Measurements from ENCODE around the gene HERC2.
"Not testable (repeated sequence)": the region's sequence is repeated elsewhere in the genome, so short reads cannot be mapped to it uniquely, and the experiment has no call there.

The HERC2 gene

DNA sequence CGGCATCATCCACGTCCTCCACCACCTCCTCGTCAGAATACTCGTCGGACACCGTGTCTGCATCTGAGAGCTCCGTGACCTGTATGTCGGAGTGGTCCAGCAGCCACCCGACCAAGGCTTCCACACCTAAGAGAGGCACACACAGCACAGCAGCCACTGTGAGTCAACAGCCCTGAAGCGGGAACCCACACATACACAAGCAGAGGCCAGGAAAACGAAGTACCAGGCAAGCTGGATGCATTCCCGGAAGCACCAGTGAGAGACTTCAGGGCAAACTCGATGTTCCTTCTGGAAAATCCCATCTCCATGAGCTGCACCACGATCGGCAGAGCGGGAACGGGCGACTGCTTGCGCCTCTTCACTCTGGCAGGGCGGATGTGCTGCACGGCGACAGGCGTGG is 119.9 kb downstream of the HERC2 start:
- 100% methylated on average over 1 of the region's 23 CpGs; no CpG with 5 or more reads in 1 of the 2 experiments for WGBS, 2 experiments (ENCODE audit: insufficient coverage in 2 of 2)
- H3K4me1 ChIP-seq (ENCODE audit: control insufficient read depth, insufficient read depth, low read length, poor library complexity, severe bottlenecking); H3K4me3 ChIP-seq (ENCODE audit: extremely low read depth, insufficient read depth, low read length, poor library complexity, severe bottlenecking); H3K9me3 ChIP-seq (ENCODE audit: control insufficient read depth, low read length); H3K27ac ChIP-seq (ENCODE audit: low read depth, low read length, severe bottlenecking): not testable (repeated sequence)
- H3K36me3 ChIP-seq (ENCODE audit: control insufficient read depth, insufficient read depth, low read length), result peaks cover 36% of the 10 kb centered on the region

DNA sequence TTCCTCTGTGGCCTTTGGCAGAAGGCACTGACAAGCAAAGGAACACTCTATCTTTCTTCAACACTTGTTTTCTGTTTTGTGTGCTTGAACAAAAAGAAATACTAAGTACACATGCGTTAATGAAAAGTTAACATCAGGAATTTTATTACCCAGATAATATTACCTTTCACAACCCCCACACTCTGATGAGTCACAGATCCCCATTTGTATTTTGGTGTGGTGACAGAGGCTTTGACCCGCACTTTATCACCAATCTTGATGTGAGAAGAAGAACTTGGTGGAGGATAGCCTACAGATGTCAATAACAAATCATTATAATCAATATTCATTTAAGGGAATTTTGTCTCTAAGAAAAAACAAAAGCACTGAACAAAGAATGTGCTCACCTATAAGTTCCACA is 123.8 kb downstream of the HERC2 start:
- not testable (repeated sequence) for H3K4me3 ChIP-seq (ENCODE audit: extremely low read depth, insufficient read depth, low read length, poor library complexity, severe bottlenecking); H3K9me3 ChIP-seq (ENCODE audit: control insufficient read depth, low read length); H3K4me1 ChIP-seq (ENCODE audit: control insufficient read depth, insufficient read depth, low read length, poor library complexity, severe bottlenecking); H3K27ac ChIP-seq (ENCODE audit: low read depth, low read length, severe bottlenecking)
- no CpG with 5 or more reads among the region's 2 CpGs for WGBS, 2 experiments (ENCODE audit: insufficient coverage in 2 of 2)
- H3K36me3 ChIP-seq (ENCODE audit: control insufficient read depth, insufficient read depth, low read length), result peaks cover 51% of the 10 kb centered on the region

DNA sequence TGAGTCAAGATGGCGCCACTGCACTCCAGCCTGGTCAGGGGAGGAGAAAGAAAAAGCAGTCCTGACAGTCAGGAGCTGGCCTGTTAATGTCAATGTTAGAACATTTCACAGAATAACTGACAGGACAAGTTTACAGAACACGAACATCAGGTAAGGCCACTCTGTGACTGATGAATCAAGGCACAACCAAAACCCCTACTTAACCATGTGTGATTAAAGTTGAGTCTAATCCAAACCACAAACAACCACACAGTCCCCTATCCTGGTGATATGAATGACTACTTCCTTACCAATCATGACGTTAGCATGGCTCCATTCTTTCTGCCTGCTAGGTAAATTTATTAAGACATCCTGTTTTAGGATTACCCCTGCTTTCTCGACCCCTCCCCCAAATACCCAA is 124.3 kb downstream of the HERC2 start:
- 100% methylated on average over 1 of the region's 4 CpGs for WGBS, 2 experiments (ENCODE audit: insufficient coverage in 2 of 2)
- H3K9me3 ChIP-seq (ENCODE audit: control insufficient read depth, low read length); H3K4me1 ChIP-seq (ENCODE audit: control insufficient read depth, insufficient read depth, low read length, poor library complexity, severe bottlenecking); H3K4me3 ChIP-seq (ENCODE audit: extremely low read depth, insufficient read depth, low read length, poor library complexity, severe bottlenecking); H3K27ac ChIP-seq (ENCODE audit: low read depth, low read length, severe bottlenecking): not testable (repeated sequence)
- peaks cover 54% of the 10 kb centered on the region for H3K36me3 ChIP-seq (ENCODE audit: control insufficient read depth, insufficient read depth, low read length)

DNA sequence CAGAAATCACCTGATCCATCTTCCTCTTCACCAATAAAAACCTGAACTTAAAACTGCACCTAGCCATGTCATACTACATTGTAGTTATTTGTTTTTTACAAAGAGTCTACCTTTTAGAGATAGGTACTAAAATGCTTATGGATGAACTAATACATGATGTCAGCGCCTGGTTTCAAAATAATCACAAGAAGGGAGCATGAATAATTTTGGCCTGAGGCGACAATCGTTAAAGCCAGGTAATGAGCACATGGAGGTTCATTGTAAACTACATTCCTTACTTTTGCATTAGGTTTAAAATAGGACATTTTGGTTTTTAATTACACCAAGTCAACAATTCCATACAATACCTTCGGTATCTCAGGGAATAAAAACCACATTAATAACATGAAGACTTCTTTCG is 125.4 kb downstream of the HERC2 start:
- H3K27ac ChIP-seq (ENCODE audit: low read depth, low read length, severe bottlenecking); H3K4me1 ChIP-seq (ENCODE audit: control insufficient read depth, insufficient read depth, low read length, poor library complexity, severe bottlenecking); H3K9me3 ChIP-seq (ENCODE audit: control insufficient read depth, low read length); H3K4me3 ChIP-seq (ENCODE audit: extremely low read depth, insufficient read depth, low read length, poor library complexity, severe bottlenecking): not testable (repeated sequence)
- no CpG with 5 or more reads among the region's 5 CpGs for WGBS, 2 experiments (ENCODE audit: insufficient coverage in 2 of 2)
- H3K36me3 ChIP-seq (ENCODE audit: control insufficient read depth, insufficient read depth, low read length), result peaks cover 60% of the 10 kb centered on the region

DNA sequence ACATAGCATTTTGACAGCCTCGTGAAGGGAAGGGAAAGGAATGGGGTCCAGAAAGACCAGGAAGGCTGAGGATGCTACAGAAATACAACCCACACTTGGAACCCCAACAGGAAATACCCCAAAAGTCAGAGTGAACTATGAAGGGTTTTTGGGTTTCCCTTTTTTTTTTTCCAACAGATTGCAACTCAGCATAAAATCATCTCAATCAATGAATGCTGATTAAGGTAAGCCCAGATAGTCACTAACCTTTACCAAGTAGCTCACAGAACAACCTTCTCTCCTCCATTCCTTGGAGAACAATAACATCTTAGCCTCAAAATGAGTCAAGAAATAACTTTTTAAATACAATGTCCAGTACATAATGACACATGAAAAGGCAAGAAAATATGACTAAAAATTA is 129.2 kb downstream of the HERC2 start:
- no peak overlapping the region for H3K4me3 ChIP-seq (ENCODE audit: extremely low read depth, insufficient read depth, low read length, poor library complexity, severe bottlenecking)
- H3K9me3 ChIP-seq (ENCODE audit: control insufficient read depth, low read length), result no peaks in the 10 kb centered on the region
- WGBS, 2 experiments (ENCODE audit: insufficient coverage in 2 of 2), result no CpG with 5 or more reads among the region's 1 CpG
- no peaks in the 10 kb centered on the region for H3K4me1 ChIP-seq (ENCODE audit: control insufficient read depth, insufficient read depth, low read length, poor library complexity, severe bottlenecking)
- peaks cover 67% of the 10 kb centered on the region for H3K36me3 ChIP-seq (ENCODE audit: control insufficient read depth, insufficient read depth, low read length)
- H3K27ac ChIP-seq (ENCODE audit: low read depth, low read length, severe bottlenecking), result no peak overlapping the region

DNA sequence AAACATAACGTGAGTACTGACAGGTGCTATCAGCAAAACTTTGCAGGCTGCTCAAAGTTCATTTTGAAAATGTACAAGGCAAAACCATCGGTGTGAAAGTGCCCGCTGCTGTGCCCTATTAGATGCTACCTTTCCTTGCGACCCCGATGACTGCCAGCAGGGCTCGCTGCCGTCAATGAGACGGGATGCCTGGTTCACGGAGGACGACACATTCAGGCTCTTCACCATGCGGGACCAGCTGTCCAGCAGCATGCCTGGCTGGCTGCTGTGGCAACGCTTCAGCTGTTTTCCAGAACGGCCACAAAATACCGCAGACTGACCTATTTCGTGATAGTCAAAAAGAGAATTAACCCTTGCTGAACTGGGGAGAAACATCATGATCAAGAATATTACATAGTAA is 130.1 kb downstream of the HERC2 start:
- no peaks in the 10 kb centered on the region for H3K4me1 ChIP-seq (ENCODE audit: control insufficient read depth, insufficient read depth, low read length, poor library complexity, severe bottlenecking)
- WGBS, 2 experiments (ENCODE audit: insufficient coverage in 2 of 2), result 81 to 91% methylated on average over 10 to 15 of the region's 15 CpGs
- H3K27ac ChIP-seq (ENCODE audit: low read depth, low read length, severe bottlenecking), result no peak overlapping the region
- H3K36me3 ChIP-seq (ENCODE audit: control insufficient read depth, insufficient read depth, low read length), result peaks cover 66% of the 10 kb centered on the region
- H3K9me3 ChIP-seq (ENCODE audit: control insufficient read depth, low read length), result no peaks in the 10 kb centered on the region
- H3K4me3 ChIP-seq (ENCODE audit: extremely low read depth, insufficient read depth, low read length, poor library complexity, severe bottlenecking), result no peak overlapping the region

DNA sequence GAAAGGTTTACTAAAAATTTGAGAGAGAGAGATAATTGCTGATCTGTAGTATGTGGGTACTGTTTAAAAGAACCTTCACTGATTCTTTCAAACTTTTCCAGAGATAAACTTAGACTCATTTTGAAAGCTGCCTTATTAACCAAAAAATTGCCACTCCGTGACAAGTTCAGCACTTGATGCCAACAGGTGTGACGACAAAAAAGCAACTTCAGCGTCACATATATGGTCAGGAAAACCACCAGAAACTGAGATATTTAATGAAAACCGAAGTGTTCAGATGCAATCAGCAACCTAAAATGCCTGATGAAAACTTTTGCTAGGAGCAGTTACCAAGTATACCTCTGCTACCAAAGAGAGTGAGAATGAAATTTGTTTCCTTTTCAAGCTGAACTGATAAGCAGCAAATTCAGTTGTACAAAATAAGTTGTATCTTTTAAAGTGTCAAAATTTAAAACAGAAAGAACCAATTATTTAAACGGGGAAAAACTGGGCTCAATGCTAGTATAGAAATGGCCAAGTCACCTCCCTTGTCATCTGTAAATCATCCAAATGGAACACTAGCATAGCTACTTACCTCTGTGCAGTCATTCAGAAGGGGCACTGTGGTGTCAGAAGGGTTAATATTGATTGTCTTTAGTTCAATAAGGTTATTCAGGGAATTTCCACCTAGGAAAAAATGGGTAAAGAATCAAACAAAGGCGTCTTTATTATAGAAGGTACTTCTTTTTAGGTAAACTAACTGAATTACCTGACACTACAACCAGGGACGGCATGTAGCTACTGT is 131.4 kb downstream of the HERC2 start:
- Histone ChIP-seq H3K36me3 (ENCODE audit: control insufficient read depth, insufficient read depth, low read length) (peaks cover 71% of the 10 kb centered on the region), H3K4me3 (ENCODE audit: extremely low read depth, insufficient read depth, low read length, poor library complexity, severe bottlenecking) (no peak overlapping the region), H3K4me1 (ENCODE audit: control insufficient read depth, insufficient read depth, low read length, poor library complexity, severe bottlenecking) (no peaks in the 10 kb centered on the region), H3K27ac (ENCODE audit: low read depth, low read length, severe bottlenecking) (no peak overlapping the region), H3K9me3 (ENCODE audit: control insufficient read depth, low read length) (no peaks in the 10 kb centered on the region)
- WGBS, 2 experiments (ENCODE audit: insufficient coverage in 2 of 2), result 96 to 97% methylated on average over 5 to 6 of the region's 7 CpGs

DNA sequence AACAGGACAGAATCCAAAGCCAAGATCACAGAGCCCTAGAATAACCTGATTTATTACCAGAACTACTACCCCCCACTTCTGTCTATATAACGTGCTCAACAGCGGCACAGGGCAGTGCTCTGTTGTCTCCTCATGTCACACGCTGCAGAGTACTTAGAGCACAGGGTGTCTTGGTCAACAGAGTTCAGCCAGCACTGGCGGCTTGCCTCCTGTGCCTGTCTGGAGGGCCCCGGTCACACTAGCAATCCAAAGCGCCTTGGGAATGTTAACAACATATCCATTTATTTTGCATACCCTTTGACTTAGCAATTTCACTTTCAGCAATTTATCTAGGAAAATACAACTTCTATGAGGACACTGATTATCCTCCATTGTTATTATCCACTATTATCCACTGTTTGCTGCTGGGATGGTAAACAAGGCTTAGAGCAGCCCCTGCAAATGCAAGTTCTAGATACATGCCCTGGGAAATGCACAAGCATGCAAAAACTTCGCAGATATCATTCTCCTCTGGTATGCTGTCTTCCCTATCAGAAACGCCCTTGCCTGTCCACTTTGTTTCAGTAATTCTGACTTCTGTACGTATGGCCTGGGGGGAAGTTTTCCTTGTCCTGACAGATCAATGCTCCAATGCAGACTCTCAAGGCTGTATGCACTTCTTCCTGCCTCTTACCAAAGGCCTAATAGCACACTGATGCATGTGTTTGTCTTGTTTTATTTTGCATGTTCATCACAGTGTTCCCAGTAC is 136.7 kb downstream of the HERC2 start:
- no peaks in the 10 kb centered on the region for H3K9me3 ChIP-seq (ENCODE audit: control insufficient read depth, low read length)
- peaks cover 63% of the 10 kb centered on the region for H3K36me3 ChIP-seq (ENCODE audit: control insufficient read depth, insufficient read depth, low read length)
- WGBS, 2 experiments (ENCODE audit: insufficient coverage in 2 of 2), result 94 to 97% methylated on average over 8 to 9 of the region's 9 CpGs
- H3K4me1 ChIP-seq (ENCODE audit: control insufficient read depth, insufficient read depth, low read length, poor library complexity, severe bottlenecking), result no peaks in the 10 kb centered on the region
- H3K4me3 ChIP-seq (ENCODE audit: extremely low read depth, insufficient read depth, low read length, poor library complexity, severe bottlenecking), result no peak overlapping the region
- H3K27ac ChIP-seq (ENCODE audit: low read depth, low read length, severe bottlenecking), result no peak overlapping the region

DNA sequence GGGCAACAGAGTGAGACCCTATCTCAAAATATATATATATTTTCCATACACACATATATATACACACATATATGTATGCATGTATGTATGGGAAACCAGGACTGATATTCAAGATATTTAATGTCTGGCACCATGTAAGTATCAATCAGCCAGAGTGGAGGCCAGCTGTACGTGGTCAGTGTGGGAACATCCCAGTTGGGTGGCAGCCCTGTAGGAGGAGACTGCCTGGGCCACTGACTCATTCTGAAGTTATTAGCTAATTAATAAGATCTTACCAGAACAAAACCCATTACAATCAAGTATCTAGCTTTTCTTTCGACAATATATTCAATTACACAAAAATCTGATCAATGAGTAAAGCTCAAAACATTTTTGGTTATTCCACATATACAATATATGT is 137.8 kb downstream of the HERC2 start:
- Histone ChIP-seq H3K4me3 (ENCODE audit: extremely low read depth, insufficient read depth, low read length, poor library complexity, severe bottlenecking) (no peak overlapping the region), H3K27ac (ENCODE audit: low read depth, low read length, severe bottlenecking) (no peak overlapping the region), H3K36me3 (ENCODE audit: control insufficient read depth, insufficient read depth, low read length) (peaks cover 65% of the 10 kb centered on the region), H3K4me1 (ENCODE audit: control insufficient read depth, insufficient read depth, low read length, poor library complexity, severe bottlenecking) (no peaks in the 10 kb centered on the region), H3K9me3 (ENCODE audit: control insufficient read depth, low read length) (no peaks in the 10 kb centered on the region)
- 100% methylated on average over 1 of the region's 2 CpGs; no CpG with 5 or more reads in 1 of the 2 experiments for WGBS, 2 experiments (ENCODE audit: insufficient coverage in 2 of 2)

DNA sequence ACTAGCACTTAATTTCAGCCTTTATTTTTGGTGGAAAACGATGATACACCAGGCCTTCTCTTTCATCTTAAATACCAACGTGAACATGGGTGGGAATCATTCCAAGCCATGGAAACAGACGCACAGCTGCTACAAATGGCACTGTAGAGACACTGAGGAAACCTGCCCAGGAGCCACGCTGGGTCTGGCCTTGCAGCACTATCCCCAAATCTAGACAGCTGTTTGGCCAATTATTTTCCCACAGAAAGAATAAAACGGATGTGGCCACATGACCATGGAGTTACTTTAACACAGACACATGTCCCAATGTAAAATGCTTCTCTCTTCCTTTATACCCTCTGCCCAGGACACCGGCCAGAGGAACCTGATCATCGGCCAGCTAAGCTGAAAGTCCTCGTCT is 139.2 kb downstream of the HERC2 start:
- Histone ChIP-seq H3K36me3 (ENCODE audit: control insufficient read depth, insufficient read depth, low read length) (peaks cover 61% of the 10 kb centered on the region), H3K27ac (ENCODE audit: low read depth, low read length, severe bottlenecking) (no peak overlapping the region), H3K4me3 (ENCODE audit: extremely low read depth, insufficient read depth, low read length, poor library complexity, severe bottlenecking) (no peak overlapping the region), H3K4me1 (ENCODE audit: control insufficient read depth, insufficient read depth, low read length, poor library complexity, severe bottlenecking) (no peaks in the 10 kb centered on the region), H3K9me3 (ENCODE audit: control insufficient read depth, low read length) (no peaks in the 10 kb centered on the region)
- WGBS, 2 experiments (ENCODE audit: insufficient coverage in 2 of 2), result 94 to 95% methylated on average over 7 to 8 of the region's 8 CpGs

DNA sequence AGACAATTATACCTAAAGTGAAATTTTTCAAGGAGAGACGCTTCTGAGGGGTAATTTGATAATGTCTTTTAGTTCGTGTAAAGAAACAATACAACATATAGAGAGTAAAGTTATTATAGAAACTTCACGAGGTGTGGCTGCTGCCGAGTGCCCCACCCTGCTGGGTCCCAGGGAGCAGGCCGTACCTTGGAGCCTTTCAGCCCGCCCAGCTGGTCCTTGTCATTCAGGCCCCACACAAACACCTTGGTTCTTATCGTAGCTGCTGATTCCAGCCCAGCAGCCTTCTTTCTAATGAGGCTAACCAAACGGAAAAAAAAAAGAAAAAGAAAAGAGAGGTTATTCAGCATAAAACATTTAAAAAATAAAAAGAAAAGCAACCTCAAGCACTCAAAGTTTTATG is 139.8 kb downstream of the HERC2 start:
- Histone ChIP-seq H3K9me3 (ENCODE audit: control insufficient read depth, low read length) (no peaks in the 10 kb centered on the region), H3K4me1 (ENCODE audit: control insufficient read depth, insufficient read depth, low read length, poor library complexity, severe bottlenecking) (no peaks in the 10 kb centered on the region), H3K27ac (ENCODE audit: low read depth, low read length, severe bottlenecking) (no peak overlapping the region), H3K36me3 (ENCODE audit: control insufficient read depth, insufficient read depth, low read length) (peaks cover 62% of the 10 kb centered on the region), H3K4me3 (ENCODE audit: extremely low read depth, insufficient read depth, low read length, poor library complexity, severe bottlenecking) (no peak overlapping the region)
- 94% methylated on average over 4 of the region's 8 CpGs; no CpG with 5 or more reads in 1 of the 2 experiments for WGBS, 2 experiments (ENCODE audit: insufficient coverage in 2 of 2)
